ENCODE data around the gene AQP6. TPM values are rescaled to one million over a fixed set of nuclear protein-coding genes. Genes with fewer than 3 reads are reported as not detected.

Gene AQP6
- total RNA-seq, 8 experiments from 2014 or later = 0.08 to 1.2 (median 0.31) TPM

DNA sequence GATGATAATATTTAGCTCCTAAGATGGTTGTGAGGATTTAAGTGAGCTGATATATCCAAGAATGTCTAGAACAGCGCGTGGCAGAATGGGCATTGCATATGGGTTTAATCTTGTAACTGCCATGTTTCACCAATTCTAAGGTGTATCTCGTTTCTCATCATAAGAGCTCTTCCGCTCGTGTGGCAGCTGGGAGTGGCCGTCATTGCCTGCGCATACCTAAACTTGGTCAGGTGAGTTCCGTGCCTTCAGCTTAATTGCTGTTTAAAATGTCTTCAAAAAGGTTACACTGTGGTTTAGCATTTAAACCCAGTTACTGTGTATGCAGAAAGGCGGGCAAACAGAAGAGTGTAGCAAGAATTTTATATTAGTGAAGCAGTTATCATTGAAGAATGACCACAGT is 26.7 kb upstream of the AQP6 start:
- 58 to 100% (median 84%) methylated on average over 1 to 9 of the region's 9 CpGs; no CpG with 5 or more reads in 1 of the 10 experiments for WGBS, 10 experiments

DNA sequence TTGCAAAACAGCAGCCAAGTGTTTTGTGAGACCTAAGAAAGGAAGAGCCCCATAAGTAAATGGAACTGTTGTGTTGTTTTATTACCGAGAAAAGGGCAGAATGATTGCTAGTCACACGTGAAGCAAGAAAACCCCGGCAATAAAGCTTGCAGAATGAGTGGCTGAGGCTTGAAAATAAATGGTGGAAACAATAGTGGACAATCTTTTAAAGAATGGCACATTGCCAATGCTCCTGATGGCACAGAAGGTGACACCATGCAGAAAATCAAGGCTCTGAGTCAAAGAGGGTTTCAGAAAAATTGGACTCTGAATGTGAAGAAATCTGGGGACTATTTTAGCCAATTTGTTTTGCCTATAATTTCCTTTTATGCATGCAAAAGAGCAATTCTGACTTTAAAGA is 26.2 kb upstream of the AQP6 start:
- 27 to 90% (median 39%) methylated on average over 2 to 3 of the region's 3 CpGs; no CpG with 5 or more reads in 1 of the 10 experiments for WGBS, 10 experiments

More for the DNA sequence above, 26.7 kb upstream of the AQP6 start:
- ATAC-seq (replicated peaks in 6 of 8) = no peak
- peaks cover 5 to 10% of the 10 kb centered on the region in 2 donors for H3K4me1 ChIP-seq (replicated peaks in 1 of 2)
- H3K27ac ChIP-seq = no peak overlapping the region
- H3K4me3 ChIP-seq = no peak overlapping the region
- in situ Hi-C loops (cut with MboI; ENCODE audit: low pct_unique_long_range_greater_than_20kb in 2 of 9, low sequenced_read_pairs in 9 of 9, unreplicated experiment in 9 of 9) = no loop called here

DNA sequence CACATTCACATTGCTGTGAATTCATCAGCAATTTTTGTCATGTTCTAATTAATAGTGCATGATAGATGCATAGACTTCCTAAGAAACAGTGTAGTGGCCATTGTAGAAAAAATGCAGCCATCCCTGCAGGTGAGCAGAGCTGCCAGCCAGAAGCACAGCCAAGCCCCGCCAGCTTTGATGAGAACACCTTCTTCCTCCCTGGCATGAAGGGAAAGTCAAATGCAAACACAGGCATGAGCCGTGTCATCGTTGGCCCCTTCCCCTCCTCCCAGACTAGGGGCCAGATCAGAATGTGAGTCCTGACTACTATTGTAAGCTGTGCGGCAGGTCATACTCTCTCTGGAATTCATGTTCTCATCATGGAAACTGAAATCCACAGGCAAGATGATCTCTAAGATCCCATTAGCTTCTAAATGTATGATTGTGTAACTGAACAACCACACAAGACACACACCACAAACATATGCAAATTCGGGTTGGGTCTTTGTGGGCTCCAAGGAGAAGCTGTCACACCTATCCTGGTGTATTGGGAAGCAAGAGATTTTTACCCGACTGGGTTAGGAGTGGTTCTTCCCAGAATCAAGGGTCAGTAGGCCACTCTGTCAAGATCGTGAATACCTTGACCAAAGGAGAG is 25.0 kb upstream of the AQP6 start:
- WGBS, 10 experiments = 29 to 100% (median 71%) methylated on average over 1 to 3 of the region's 7 CpGs; no CpG with 5 or more reads in 3 of the 10 experiments

More for the DNA sequence above, 26.2 kb upstream of the AQP6 start:
- Histone ChIP-seq H3K4me3 (no peak overlapping the region), H3K27ac (no peak overlapping the region), H3K4me1 (replicated peaks in 1 of 2) (peaks cover 5 to 10% of the 10 kb centered on the region in 2 donors)
- no peak for ATAC-seq (replicated peaks in 6 of 8)
- in situ Hi-C loops (cut with MboI; ENCODE audit: low pct_unique_long_range_greater_than_20kb in 2 of 9, low sequenced_read_pairs in 9 of 9, unreplicated experiment in 9 of 9) = no loop called here

DNA sequence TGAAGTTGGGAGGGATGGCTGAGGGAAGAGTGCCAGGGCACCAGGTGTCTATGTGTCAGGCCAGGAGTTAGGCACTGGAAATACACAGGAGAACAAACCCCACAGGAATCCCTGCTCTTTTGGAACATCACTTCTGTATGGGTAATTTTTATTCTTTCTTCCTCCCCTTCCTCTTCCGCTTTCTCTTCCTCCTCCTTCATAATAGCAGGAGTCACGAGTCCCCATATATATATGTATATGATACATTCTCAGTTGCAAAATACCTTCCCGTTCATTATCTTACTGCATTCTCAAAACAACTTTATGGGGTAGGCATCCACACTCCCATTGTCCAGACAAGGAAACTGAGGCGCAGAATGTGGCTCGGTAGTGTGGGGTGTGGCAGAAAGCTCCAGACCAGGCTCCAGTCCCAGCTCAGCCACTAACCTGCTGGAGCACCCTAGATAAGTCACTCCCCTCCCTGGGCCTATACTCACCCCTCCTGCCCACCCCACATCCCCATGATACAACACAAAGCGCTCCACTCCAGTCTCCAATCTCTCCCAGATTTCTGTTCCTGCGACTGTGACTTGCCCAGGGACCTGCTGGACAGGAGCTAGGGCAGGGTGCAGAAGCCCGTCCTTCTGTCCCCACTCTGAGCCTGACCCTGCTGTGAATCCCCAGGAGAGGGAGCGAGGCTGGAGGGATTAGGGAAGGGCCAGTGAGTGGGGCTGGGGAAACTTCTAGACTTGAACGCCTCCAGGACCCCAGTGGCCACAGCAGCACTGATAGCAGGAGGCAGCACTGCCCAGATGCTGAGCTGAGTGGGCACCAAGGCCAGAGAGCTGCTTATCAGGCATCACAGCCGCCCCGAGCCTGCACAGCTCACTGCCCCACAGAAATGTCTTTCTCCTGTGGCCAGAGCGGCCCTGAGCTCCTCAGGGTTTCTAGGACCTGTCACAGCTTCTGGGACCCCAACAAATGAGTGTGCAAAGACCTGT is 23.6 kb upstream of the AQP6 start:
- WGBS, 10 experiments = 20 to 100% (median 83%) methylated on average over 1 to 7 of the region's 13 CpGs; no CpG with 5 or more reads in 2 of the 10 experiments
- Histone ChIP-seq H3K4me3 (no peak overlapping the region), H3K4me1 (replicated peaks in 1 of 2) (peaks cover 5 to 7% of the 10 kb centered on the region in 2 donors), H3K27ac (no peak overlapping the region)
- no peak for ATAC-seq (replicated peaks in 6 of 8)
- in situ Hi-C loops (cut with MboI; ENCODE audit: low pct_unique_long_range_greater_than_20kb in 2 of 9, low sequenced_read_pairs in 9 of 9, unreplicated experiment in 9 of 9) = no loop called here

More for the DNA sequence above, 25.0 kb upstream of the AQP6 start:
- H3K27ac ChIP-seq = no peak overlapping the region
- peaks cover 5 to 10% of the 10 kb centered on the region in 2 donors for H3K4me1 ChIP-seq (replicated peaks in 1 of 2)
- ATAC-seq (replicated peaks in 6 of 8) = peak in 2 of 8 experiments; percentile 7 to 16
- in situ Hi-C loops (cut with MboI; ENCODE audit: low pct_unique_long_range_greater_than_20kb in 2 of 9, low sequenced_read_pairs in 9 of 9, unreplicated experiment in 9 of 9) = no loop called here
- no peak overlapping the region for H3K4me3 ChIP-seq

DNA sequence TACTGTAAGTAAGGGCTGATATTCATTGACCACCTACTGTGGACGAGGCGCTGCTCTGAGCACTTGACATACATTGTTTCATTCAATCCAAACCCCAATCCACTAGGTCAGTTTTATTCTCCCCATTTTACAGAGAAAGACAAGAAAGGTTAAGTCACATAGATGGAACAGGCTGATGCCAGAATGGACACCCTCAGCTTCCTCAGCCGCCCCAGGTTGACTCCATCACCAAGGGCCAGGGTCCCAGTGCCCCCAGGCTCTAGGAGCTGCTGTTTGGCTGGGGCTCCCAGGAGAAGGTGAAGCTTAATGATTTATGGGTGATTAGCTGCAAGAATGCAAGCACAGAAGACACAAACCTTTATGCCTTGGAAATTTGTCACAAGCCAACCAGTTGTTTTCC is 22.9 kb upstream of the AQP6 start:
- Histone ChIP-seq H3K4me1 (replicated peaks in 1 of 2) (peaks cover 5 to 6% of the 10 kb centered on the region in 2 donors), H3K27ac (no peak overlapping the region), H3K4me3 (no peak overlapping the region)
- 78 to 100% (median 92%) methylated on average over 1 to 3 of the region's 3 CpGs; no CpG with 5 or more reads in 5 of the 10 experiments for WGBS, 10 experiments
- in situ Hi-C loops (cut with MboI; ENCODE audit: low pct_unique_long_range_greater_than_20kb in 2 of 9, low sequenced_read_pairs in 9 of 9, unreplicated experiment in 9 of 9) = loop anchor here in 3 of 9 experiments (25.0 kb wide), 1 partner anchor 112 kb away; the partner anchor contains the start of gene ASIC1 (in 3 of the 3)
- no peak for ATAC-seq (replicated peaks in 6 of 8)

DNA sequence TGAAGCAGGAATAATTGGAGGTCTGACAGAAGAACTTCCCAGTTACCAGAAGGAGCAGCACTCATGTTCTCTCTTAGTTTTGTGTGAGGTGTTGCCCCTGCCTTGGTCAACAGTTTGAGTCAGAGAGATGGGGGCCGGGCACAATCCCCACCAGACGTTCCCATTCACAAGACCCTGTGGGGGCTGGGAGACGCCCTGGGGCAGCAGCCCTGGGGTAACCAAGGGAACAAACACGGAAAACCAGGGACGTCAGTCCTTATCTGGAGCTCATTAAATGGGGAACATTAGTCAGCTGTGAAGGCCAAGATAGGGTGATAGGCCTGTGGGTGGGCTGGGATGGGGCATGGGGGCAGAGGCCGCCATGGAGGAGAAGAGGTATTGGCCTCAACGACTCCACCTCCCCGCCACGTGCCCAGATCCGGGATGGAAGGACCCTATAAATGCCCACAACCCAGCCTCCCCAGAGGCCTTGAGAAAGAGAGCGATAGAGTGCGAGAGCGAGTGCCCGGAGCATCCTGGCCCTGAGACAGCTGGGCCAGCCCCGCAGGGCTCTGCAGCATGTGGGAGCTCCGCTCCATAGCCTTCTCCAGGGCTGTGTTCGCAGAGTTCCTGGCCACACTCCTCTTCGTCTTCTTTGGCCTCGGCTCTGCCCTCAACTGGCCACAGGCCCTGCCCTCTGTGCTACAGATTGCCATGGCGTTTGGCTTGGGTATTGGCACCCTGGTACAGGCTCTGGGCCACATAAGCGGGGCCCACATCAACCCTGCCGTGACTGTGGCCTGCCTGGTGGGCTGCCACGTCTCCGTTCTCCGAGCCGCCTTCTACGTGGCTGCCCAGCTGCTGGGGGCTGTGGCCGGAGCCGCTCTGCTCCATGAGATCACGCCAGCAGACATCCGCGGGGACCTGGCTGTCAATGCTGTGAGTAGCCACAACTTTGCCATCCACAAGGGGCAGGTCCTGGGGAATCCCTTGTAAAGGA is 22.2 kb upstream of the AQP6 start, which contains the start of gene AQP2:
AQP2 (plus strand) TSS at position 465 of the 979 bp plus-strand sequence; CDS start at position 559, 94 bp downstream.
- WGBS, 10 experiments = 45 to 97% (median 80%) methylated on average over 2 to 12 of the region's 32 CpGs; no CpG with 5 or more reads in 3 of the 10 experiments
- peaks cover 0 to 6% of the 10 kb centered on the region in 2 donors for H3K4me1 ChIP-seq (replicated peaks in 1 of 2)
- no peak within 1 kb of the TSS for H3K4me3 ChIP-seq
- no peak within 1 kb of the TSS for H3K27ac ChIP-seq
- in situ Hi-C loops (cut with MboI; ENCODE audit: low pct_unique_long_range_greater_than_20kb in 2 of 9, low sequenced_read_pairs in 9 of 9, unreplicated experiment in 9 of 9) = loop anchor here in 3 of 9 experiments (25.0 kb wide), 1 partner anchor 112 kb away; the partner anchor contains the start of gene ASIC1 (in 3 of the 3)
- no peak for ATAC-seq (replicated peaks in 6 of 8)

DNA sequence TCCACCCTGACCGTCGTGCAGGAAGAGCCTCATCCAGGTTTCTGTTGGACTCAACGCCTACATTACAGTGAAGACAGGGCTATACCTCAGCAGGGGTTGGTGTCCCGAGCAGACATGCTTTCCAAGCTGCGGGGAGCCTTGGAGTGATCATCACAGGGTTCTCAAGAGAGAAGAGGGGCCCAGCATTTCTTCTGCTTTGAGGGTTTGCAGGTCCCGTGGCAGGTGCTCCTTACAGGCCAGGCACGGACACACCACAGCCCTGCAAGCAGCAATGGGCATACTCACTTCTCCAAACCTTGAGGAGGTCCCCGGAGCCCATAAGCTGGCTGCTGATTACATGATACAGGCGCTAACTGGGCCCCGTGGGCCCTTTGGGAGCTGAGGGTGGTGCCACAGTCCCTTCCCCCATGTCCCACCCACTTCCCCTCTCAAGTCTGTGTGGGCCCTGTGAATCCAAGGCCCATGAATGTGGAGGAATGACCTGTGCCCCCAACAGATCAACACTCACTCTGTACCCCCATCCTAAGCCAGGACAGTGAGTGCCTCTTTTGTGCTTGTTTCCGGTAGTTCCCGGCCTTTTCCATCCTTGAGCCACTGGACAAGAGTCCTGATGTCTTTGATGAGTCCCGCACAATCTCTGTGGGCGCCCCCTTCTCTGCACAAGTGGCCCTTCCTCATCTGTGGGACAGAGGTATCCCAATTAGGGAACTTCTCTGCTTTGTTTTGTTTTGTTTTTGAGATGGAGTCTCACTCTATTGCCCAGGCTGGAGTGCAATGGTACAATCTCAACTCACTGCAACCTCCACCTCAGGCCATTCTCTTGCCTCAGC is 21.1 kb upstream of the AQP6 start:
- no peak for ATAC-seq (replicated peaks in 6 of 8)
- H3K27ac ChIP-seq = no peak overlapping the region
- 60 to 90% (median 80%) methylated on average over 1 to 9 of the region's 14 CpGs; no CpG with 5 or more reads in 1 of the 10 experiments for WGBS, 10 experiments
- no peak overlapping the region for H3K4me3 ChIP-seq
- in situ Hi-C loops (cut with MboI; ENCODE audit: low pct_unique_long_range_greater_than_20kb in 2 of 9, low sequenced_read_pairs in 9 of 9, unreplicated experiment in 9 of 9) = loop anchor here in 3 of 9 experiments (25.0 kb wide), 1 partner anchor 111 kb away; the partner anchor contains the start of gene ASIC1 (in 3 of the 3)
- H3K4me1 ChIP-seq (replicated peaks in 1 of 2) = no peaks in the 10 kb centered on the region

DNA sequence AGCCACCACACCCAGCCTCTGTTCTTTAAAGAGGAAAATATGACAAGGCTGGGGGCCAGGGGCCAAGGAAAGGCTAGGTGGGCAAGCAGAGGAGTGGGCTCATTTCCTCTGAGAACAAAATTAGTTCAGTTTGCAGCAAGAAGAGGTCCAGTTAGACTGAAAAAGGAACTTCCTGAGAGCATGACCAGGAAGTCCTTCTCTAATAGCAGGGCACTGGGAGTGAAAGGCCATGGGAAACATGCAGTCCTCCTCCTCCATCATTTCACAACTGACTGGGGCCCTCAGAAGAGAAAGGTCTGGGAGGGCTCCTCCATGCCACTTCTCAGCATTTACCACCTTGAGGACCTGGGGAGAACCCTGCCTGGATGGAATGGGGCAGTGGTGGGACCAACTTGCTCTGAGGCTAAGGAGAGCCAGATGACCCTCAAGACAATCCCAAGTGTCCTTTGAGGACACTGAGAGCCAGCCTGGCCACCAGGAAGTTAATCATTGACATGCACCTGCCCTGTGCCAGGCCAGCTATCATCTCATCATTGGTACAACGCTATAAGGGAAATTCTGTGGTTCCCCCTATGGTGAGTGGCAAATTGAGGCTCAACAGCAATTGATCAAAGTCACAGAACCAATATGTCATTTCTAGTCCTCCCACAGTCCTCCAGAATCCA is 20.2 kb upstream of the AQP6 start:
- no peak overlapping the region for H3K27ac ChIP-seq
- ATAC-seq (replicated peaks in 6 of 8) = no peak
- no peaks in the 10 kb centered on the region for H3K4me1 ChIP-seq (replicated peaks in 1 of 2)
- in situ Hi-C loops (cut with MboI; ENCODE audit: low pct_unique_long_range_greater_than_20kb in 2 of 9, low sequenced_read_pairs in 9 of 9, unreplicated experiment in 9 of 9) = loop anchor here in 3 of 9 experiments (25.0 kb wide), 1 partner anchor 110 kb away; the partner anchor contains the start of gene ASIC1 (in 3 of the 3)
- 60 to 100% methylated on average over 1 of the region's 1 CpG; no CpG with 5 or more reads in 8 of the 10 experiments for WGBS, 10 experiments
- no peak overlapping the region for H3K4me3 ChIP-seq

DNA sequence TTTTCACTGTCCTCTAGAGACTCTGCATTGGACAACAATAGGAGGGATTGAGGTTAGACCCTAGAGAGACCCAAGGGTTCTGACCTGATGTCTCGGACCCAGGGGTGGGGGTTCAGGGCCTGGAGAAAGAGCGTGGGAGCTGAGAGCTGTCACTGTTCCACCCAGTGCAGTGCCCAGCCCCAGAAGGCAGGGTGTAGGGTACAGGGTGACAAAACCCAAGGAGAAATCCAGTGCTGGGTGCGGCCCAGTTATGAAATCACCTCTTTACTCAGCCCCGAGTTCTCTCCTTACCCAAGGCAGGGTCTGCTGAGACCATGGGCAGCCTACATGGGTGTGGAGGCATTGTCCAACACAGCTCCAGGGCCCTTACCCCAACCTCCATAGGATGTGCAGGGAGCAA is 19.6 kb upstream of the AQP6 start:
- Histone ChIP-seq H3K27ac (no peak overlapping the region), H3K4me1 (replicated peaks in 1 of 2) (no peaks in the 10 kb centered on the region), H3K4me3 (no peak overlapping the region)
- ATAC-seq (replicated peaks in 6 of 8) = no peak
- in situ Hi-C loops (cut with MboI; ENCODE audit: low pct_unique_long_range_greater_than_20kb in 2 of 9, low sequenced_read_pairs in 9 of 9, unreplicated experiment in 9 of 9) = loop anchor here in 3 of 9 experiments (25.0 kb wide), 1 partner anchor 109 kb away; the partner anchor contains the start of gene ASIC1 (in 3 of the 3)
- 60 to 100% (median 83%) methylated on average over 1 to 2 of the region's 4 CpGs; no CpG with 5 or more reads in 4 of the 10 experiments for WGBS, 10 experiments

DNA sequence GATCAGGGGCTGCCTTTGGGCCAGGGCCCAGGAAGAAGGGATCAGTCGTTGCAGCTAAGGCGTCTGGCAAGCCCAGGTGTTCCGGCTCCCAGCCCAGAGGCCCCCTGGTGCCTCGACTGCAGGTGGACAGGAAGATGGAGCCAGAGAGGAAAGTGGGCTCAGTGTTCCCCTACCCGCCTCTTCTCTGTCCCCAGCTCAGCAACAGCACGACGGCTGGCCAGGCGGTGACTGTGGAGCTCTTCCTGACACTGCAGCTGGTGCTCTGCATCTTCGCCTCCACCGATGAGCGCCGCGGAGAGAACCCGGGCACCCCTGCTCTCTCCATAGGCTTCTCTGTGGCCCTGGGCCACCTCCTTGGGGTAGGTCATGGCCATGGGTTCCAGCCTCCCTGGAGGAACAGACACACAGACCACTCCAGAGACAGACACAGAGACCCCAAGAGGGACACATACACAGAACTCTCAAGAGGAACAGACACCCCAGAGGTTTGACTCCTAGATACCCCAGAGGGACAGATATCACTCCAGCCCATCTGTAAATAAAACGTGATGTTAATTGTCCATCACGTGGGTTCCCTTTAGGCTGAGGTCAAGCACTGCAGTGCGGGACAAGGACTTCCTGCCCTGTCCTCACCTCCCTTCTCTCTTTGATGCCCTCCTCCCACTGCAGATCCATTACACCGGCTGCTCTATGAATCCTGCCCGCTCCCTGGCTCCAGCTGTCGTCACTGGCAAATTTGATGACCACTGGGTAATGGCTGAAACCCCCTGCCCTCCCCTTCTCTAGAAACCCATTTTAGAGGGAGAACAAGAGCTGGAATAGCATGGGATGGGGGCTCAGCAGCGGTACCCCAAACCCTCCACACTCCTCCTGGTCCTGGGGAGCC is 18.5 kb upstream of the AQP6 start:
- in situ Hi-C loops (cut with MboI; ENCODE audit: low pct_unique_long_range_greater_than_20kb in 2 of 9, low sequenced_read_pairs in 9 of 9, unreplicated experiment in 9 of 9) = loop anchor here in 3 of 9 experiments (25.0 kb wide), 1 partner anchor 108 kb away; the partner anchor contains the start of gene ASIC1 (in 3 of the 3)
- ATAC-seq (replicated peaks in 6 of 8) = no peak
- H3K4me3 ChIP-seq = no peak overlapping the region
- no peaks in the 10 kb centered on the region for H3K4me1 ChIP-seq (replicated peaks in 1 of 2)
- 55 to 87% (median 71%) methylated on average over 1 to 14 of the region's 21 CpGs; no CpG with 5 or more reads in 5 of the 10 experiments for WGBS, 10 experiments
- H3K27ac ChIP-seq = no peak overlapping the region

All from motor neuron (in vitro differentiated cells).